ENCODE data around the gene CNTN6. TPM values are rescaled to one million over a fixed set of nuclear protein-coding genes. Genes with fewer than 3 reads are reported as not detected.

CNTN6 gene
- total RNA-seq, 2 experiments from 2014 or later: not detected

GRCh38 chr3:1446531-1446930, 353.7 kb downstream of the CNTN6 start:
- Mint-ChIP-seq H3K4me1 (no peaks in the 10 kb centered on the region), H3K36me3 (ENCODE audit: low read depth) (no peaks in the 10 kb centered on the region), H3K9me3 (ENCODE audit: low read depth) (no peaks in the 10 kb centered on the region), H3K4me3 (no peak overlapping the region), H3K27me3 (no peaks in the 10 kb centered on the region), H3K27ac (no peak overlapping the region)
- ChIA-PET CTCF (no interaction called here), POLR2A (no interaction called here)
- intact Hi-C loops (cut with DNase I, micrococcal nuclease): no loop called here
- DNase-seq (no peak), ATAC-seq (no peak)

GRCh38 chr3:1447452-1447851, 354.6 kb downstream of the CNTN6 start:
- Mint-ChIP-seq H3K4me1 (no peaks in the 10 kb centered on the region), H3K27me3 (no peaks in the 10 kb centered on the region), H3K36me3 (ENCODE audit: low read depth) (no peaks in the 10 kb centered on the region), H3K9me3 (ENCODE audit: low read depth) (no peaks in the 10 kb centered on the region), H3K27ac (no peak overlapping the region), H3K4me3 (no peak overlapping the region)
- intact Hi-C loops (cut with DNase I, micrococcal nuclease): no loop called here
- ChIA-PET POLR2A (no interaction called here), CTCF (no interaction called here)
- DNase-seq: no peak
- ATAC-seq: no peak

- DNase-seq (no peak), ATAC-seq (no peak)
- Mint-ChIP-seq H3K9me3 (ENCODE audit: low read depth) (no peaks in the 10 kb centered on the region), H3K4me3 (no peak overlapping the region), H3K27me3 (no peaks in the 10 kb centered on the region), H3K4me1 (no peaks in the 10 kb centered on the region), H3K36me3 (ENCODE audit: low read depth) (no peaks in the 10 kb centered on the region), H3K27ac (no peak overlapping the region)
- CTCF ChIA-PET: no interaction called here
- POLR2A ChIA-PET: no interaction called here
- intact Hi-C loops (cut with DNase I, micrococcal nuclease): no loop called here
These were observed 355.6 kb downstream of the CNTN6 start for GRCh38 chr3:1448443-1448842.

All from activated CD4-positive, alpha-beta T cell treated with anti-CD3 and anti-CD28 coated beads for 36 hours (primary cell).